ENCODE results near the gene RTTN.

RTTN gene

GRCh38 chr18:70207181-70207580 lies 1.7 kb upstream of the RTTN start:
- DNase-seq (ENCODE audit: low read depth) = no peak

DNA sequence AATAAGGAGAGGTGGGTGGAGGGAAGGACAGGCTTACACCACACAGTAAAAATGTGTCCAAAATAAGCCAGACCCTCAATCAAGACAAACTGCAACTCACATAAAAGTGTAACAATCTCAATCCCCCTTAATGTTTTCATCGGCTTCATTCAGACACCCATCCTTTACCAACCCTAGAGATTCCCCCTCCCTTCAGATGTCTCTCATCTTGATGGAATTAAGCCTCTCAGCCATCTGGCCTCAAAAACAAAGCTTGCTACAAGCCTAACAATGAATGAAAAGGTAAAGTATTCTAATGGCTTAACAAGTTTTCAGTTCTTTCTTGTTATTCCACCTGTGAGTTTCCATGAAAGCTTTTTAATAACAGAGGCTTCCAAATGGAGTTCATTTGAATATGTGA lies 5.2 kb downstream of the RTTN start:
- DNase-seq (ENCODE audit: low read depth) = no peak

GRCh38 chr18:70197844-70198243 lies 7.6 kb downstream of the RTTN start:
- no peak for DNase-seq (ENCODE audit: low read depth)

- DNase-seq (ENCODE audit: low read depth) = no peak
Measured at GRCh38 chr18:70197026-70197425, 8.5 kb downstream of the RTTN start.

DNA sequence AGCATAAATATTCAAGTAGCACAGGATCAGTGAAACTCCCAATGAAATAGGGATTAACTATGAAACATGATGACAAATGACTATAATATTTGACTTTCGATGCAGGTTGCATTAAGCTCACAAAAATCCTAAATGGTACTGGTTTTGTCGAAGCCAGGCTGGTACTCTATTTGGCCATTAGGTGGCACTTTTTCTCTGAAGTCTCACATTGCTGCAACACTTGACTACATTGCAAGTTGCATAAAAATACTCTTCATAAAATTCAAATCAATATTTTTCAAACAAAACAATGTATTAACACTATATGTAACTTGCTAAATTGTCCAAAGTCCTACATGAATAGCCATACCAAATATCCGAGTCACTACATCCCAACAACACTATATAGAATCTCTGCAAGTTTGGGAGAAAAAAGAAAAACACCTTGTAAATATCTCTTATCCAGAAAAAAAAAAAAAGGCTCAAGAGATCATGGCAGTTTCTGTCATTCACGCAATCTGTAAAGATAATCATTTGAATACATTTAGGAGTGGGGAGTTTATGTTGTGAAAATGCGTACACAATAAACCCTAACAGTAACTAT lies 9.5 kb downstream of the RTTN start:
- no peak for DNase-seq (ENCODE audit: low read depth)

- DNase-seq (ENCODE audit: low read depth) = no peak
Measured at GRCh38 chr18:70195014-70195614, 10.4 kb downstream of the RTTN start.

GRCh38 chr18:70194227-70194890 lies 11.1 kb downstream of the RTTN start:
- no peak for DNase-seq (ENCODE audit: low read depth)

GRCh38 chr18:70190529-70190928 lies 15.0 kb downstream of the RTTN start:
- DNase-seq (ENCODE audit: low read depth) = no peak

DNA sequence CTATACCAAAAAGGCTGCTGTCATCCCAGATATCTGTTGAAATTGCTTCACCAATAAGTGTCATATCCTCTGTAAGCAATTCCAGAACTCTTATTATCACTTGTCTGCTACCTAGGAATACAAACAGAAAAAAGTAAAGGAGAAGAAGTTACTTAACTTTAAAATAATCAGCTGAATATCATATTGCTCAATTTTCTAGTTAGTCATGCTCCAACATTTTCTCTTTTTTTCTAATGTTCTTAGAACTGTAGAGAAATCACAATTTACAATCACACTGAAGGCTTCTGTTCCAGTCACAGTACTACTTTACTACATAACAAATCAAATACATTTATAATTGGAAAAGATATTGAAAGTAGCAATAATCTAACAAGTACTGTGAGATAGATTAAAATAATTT lies 17.4 kb downstream of the RTTN start:
- DNase-seq (ENCODE audit: low read depth) = no peak

DNA sequence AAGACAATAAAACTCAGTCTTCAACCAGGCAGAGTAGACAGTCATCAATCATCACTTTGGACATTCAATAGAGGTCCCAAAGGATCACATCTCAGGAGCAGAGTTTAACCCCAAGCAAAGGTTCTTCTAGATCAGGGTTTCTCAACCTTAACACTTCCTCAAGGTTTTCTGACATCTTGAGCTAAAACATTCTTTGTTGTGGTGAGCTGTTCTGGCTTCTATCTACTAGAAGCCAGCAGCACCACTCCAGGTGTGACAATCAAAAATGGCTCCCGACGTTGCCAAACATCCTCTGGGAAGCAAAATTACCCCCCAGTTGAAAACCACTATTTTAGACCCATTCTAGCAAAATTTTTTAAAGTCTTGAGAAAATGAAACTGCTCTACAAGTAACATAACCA lies 22.0 kb downstream of the RTTN start:
- no peak for DNase-seq (ENCODE audit: low read depth)

- no peak for DNase-seq (ENCODE audit: low read depth)
Measured at GRCh38 chr18:70182548-70182947, 22.9 kb downstream of the RTTN start.

DNA sequence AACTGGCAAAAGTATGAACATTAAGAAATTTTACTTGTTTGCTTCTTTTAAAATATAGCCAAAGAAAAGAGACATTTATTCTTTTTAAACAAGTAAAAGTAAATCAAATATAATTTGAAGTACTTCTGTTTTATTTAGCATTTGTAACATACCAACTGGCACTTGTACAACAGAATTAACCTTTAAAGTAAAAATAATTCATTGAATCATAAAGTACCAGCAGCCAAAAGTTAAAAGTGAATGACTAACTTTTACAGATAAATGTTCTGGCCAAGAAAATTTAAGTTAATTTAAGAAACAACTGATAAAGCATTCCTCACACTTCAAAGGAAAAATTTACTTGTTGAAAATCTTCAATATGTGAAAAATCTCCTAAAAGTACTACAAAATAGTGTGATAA lies 23.8 kb downstream of the RTTN start:
- no peak for DNase-seq (ENCODE audit: low read depth)

GRCh38 chr18:70181015-70181414 lies 24.5 kb downstream of the RTTN start:
- DNase-seq (ENCODE audit: low read depth) = no peak

- no peak for DNase-seq (ENCODE audit: low read depth)
Measured at GRCh38 chr18:70176537-70176936, 28.9 kb downstream of the RTTN start.

GRCh38 chr18:70175216-70175615 lies 30.3 kb downstream of the RTTN start:
- DNase-seq (ENCODE audit: low read depth) = no peak

GRCh38 chr18:70172225-70172624 lies 33.3 kb downstream of the RTTN start:
- no peak for DNase-seq (ENCODE audit: low read depth)

GRCh38 chr18:70169747-70170146 lies 35.7 kb downstream of the RTTN start:
- no peak for DNase-seq (ENCODE audit: low read depth)

DNA sequence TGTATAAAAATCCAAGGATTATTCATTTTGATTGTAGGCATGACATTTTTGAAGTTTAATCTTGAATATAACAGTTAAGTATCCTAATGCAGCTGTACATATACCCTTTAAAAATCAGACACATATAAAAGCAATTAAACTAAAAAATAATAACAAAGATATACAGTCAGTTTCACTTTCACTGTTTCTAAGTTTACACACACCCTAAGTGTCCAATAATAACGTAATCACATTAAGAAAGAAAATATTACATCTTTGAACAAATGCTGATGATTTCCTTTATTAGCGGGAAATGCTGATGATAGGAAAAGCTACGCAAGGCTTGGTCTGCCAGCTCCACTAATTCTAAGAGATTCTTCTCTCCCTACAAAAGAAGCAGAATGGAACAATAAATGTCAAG lies 38.8 kb downstream of the RTTN start:
- DNase-seq (ENCODE audit: low read depth) = no peak

DNA sequence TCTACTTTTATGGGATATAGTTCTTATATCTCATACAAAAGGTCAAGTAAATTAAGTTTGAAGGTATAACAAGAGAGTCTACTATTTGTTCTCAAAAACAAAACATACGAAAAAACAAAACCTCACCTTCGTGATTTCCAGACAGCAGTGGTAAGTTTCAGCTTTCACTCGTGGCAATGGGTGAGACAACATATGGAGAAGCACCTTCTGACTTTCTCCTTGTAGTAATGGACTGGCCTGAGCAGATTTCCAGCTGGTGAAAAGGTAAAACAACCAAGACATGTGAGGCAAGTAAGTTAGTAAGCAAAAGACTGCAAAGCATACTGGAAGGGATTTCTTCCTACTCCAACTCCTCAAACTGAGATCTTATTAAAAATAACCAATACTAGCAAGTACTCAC lies 39.6 kb downstream of the RTTN start:
- no peak for DNase-seq (ENCODE audit: low read depth)

DNA sequence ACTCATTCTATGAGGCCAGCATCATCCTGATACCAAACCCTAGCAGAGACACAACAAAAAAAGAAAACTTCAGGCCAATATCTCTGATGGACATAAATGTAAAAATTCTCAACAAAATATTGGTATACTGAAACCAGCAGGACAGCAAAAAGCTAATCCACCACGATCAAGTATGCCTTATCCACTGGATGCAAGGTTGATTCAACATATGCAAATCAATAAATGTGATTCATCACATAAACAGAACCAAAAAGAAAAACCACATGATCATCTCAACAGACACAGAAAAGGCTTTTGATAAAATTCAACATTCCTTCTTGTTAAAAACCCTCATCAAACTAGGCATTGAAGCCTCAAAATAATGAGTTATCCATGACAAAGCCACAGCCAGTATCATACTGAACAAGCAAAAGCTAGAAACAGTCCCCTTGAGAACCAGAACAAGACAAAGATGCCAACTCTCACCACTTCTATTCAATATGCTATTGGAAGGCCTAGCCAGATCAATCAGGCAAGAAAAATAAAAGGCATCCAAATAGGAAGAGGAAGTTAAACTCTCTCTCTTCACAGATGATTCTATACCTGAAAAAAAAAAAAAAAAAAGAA lies 45.3 kb downstream of the RTTN start:
- DNase-seq (ENCODE audit: low read depth) = no peak

GRCh38 chr18:70158992-70159717 lies 46.3 kb downstream of the RTTN start:
- no peak for DNase-seq (ENCODE audit: low read depth)

DNA sequence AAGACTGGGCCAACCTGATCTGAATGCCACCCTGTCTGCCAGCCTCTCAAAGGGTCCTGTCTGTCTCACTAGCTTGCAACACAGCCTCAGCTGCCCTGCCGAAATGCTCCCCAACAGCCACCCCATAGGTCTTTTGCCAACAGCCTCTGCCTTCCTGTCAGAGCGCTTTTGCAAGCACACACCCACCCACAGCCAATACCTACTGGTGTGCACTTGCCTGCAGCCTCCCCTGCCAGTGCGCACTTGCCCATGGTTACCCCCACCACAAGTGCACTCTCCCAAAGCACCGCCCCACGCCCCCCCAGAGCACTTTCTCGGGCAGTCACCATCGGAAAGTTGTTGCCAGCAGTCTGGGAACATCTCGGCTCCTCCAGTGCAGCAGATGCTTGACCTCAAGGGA lies 48.6 kb downstream of the RTTN start:
- no peak for DNase-seq (ENCODE audit: low read depth)

Data from stimulated activated CD4-positive, alpha-beta T cell treated with anti-CD3 and anti-CD28 coated beads, Interleukin-2, amount 100 ng/mL, for 4 hours (primary cell).